Lower lobe of right lung (tissue), 2 donors: ENCODE measurements around the gene SENP6. TPM values are rescaled to one million over a fixed set of nuclear protein-coding genes. Genes with fewer than 3 reads are reported as not detected.
"Not testable (repeated sequence)": the region's sequence is repeated elsewhere in the genome, so short reads cannot be mapped to it uniquely, and the experiment has no call there.

Experiments used
- ATAC-seq, 2 donors: fragments of 200-7000 bp; cut with Tn5 transposase; one replicate each; pipeline ENCODE4 v1.9.1; 2020 to 2022; ENCODE audit warnings: mild to moderate bottlenecking in 2 of 2, moderate library complexity in 2 of 2
- DNase-seq: peaks from one replicate; pipeline ENCODE4 v3.0.0-alpha.2; 2020
- H3K27ac ChIP-seq: fragments of 200-600 bp; one replicate; pipeline ENCODE4 v1.8.0; 2022
- H3K27me3 ChIP-seq: fragments of 200-600 bp; one replicate; pipeline ENCODE4 v1.8.0; 2022; ENCODE audit warnings: low read depth
- H3K36me3 ChIP-seq: fragments of 200-600 bp; one replicate; pipeline ENCODE4 v1.8.0; 2022; ENCODE audit warnings: mild to moderate bottlenecking
- H3K4me1 ChIP-seq: fragments of 200-600 bp; one replicate; pipeline ENCODE4 v1.8.0; 2022
- H3K4me3 ChIP-seq: fragments of 200-600 bp; one replicate; pipeline ENCODE4 v1.8.0; 2022; ENCODE audit warnings: mild to moderate bottlenecking
- H3K9me3 ChIP-seq: fragments of 200-600 bp; one replicate; pipeline ENCODE4 v1.8.0; 2022
- CTCF ChIP-seq: fragments of 200-600 bp; IDR thresholded peaks from one replicate; pipeline ENCODE4 v1.8.0; 2022; ENCODE audit warnings: antibody characterized with exemption, mild to moderate bottlenecking
- intact Hi-C: fragments of 100-400 bp; cut with DNase I; formaldehyde crosslinking; loops from one replicate; pipeline ENCODE4 v1.11.0; 2022
- total RNA-seq: library from RNA; stranded (reverse); fragmentation: NEBNext Ultra II Directional; extraction: Animal tissue kit (Norgen Biotek cat#: 25700); gene quantifications from one replicate; pipeline ENCODE4 v1.2.1, GENCODE V29; 2021
- donor health status: DM: no; HTN: yes; CAD: no; lungs with severe emphysema.

Gene SENP6
- total RNA-seq, 1 donor from 2014 or later: 84.4 TPM

DNA sequence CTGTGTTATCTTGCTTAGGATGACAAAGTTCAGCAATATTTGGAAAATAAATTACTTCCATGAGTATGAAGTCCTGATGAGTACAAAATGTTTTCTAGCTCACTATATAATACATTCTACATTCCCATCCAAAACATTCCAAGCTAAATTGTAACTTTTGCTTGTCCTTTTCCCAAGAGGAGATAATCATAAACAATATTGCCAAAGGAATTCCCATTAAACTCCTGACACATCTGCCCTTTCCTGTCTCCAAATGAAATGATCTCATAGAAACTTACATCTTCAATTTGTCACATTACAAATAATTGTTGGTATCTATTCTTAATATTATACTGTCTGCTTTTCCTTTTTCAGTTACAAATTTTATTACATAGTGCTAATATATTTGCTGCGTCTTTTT is 20.4 kb upstream of the SENP6 start:
- no peaks in the 10 kb centered on the region for H3K36me3 ChIP-seq
- TF ChIP-seq CTCF: no peak
- no peaks in the 10 kb centered on the region for H3K4me1 ChIP-seq
- H3K27ac ChIP-seq: no peak overlapping the region
- intact Hi-C loops: no loop called here
- no peaks in the 10 kb centered on the region for H3K27me3 ChIP-seq
- no peak overlapping the region for H3K4me3 ChIP-seq
- ATAC-seq (no peak), DNase-seq (no peak)
- H3K9me3 ChIP-seq: no peaks in the 10 kb centered on the region

GRCh38 chr6:75584552-75584951 is 17.1 kb upstream of the SENP6 start:
- H3K4me1 ChIP-seq, H3K27ac ChIP-seq, intact Hi-C loops, ATAC-seq, H3K36me3 ChIP-seq, H3K4me3 ChIP-seq, H3K27me3 ChIP-seq, DNase-seq, H3K9me3 ChIP-seq: not testable (repeated sequence)

DNA sequence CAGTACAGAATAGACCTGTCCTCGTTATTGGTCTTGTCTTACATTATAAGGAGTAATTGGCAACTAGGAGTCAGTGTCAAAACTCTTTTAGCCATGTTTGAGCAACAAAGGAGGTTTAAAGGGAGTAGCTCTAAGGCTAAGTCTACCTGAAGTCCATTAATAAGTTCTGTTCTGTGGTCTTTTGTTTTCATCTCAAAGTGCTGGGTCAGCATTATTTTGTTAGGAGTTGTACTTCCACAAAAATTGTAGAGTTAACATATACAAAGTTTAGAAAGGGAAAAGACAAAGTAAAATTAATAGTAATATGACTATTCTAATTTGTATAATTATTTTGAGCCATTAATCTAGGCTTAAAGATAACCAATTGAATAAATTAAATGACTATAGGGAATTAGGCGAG is 12.7 kb upstream of the SENP6 start:
- H3K27me3 ChIP-seq: no peaks in the 10 kb centered on the region
- intact Hi-C loops: no loop called here
- no peaks in the 10 kb centered on the region for H3K36me3 ChIP-seq
- no peaks in the 10 kb centered on the region for H3K9me3 ChIP-seq
- TF ChIP-seq CTCF: no peak
- H3K27ac ChIP-seq: no peak overlapping the region
- no peak for ATAC-seq
- H3K4me3 ChIP-seq: no peak overlapping the region
- DNase-seq: no peak
- no peaks in the 10 kb centered on the region for H3K4me1 ChIP-seq

DNA sequence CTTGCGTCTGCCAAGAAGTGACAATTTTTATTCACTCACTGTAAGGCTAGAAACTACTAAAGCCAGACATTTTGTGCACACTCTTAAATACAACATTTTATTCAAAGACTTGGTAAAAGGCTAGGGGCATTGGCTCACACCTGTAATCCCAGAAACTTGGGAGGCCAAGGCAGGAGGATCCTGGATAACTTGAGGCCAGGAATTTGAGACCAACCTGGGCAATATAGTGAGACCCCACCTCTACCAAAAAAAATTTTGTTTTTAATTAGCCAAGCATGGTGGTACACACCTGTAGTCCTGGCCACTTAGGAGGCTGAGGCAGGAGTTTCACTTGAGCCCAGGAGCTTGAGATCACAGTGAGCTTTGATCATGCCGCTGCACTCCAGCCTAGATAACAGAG is 11.3 kb upstream of the SENP6 start:
- Histone ChIP-seq H3K36me3 (no peaks in the 10 kb centered on the region), H3K27me3 (no peaks in the 10 kb centered on the region), H3K27ac (no peak overlapping the region), H3K9me3 (no peaks in the 10 kb centered on the region), H3K4me1 (no peaks in the 10 kb centered on the region), H3K4me3 (no peak overlapping the region)
- ATAC-seq (no peak), DNase-seq (no peak)
- intact Hi-C loops: no loop called here
- TF ChIP-seq CTCF: no peak

GRCh38 chr6:75596380-75596779 is 5.3 kb upstream of the SENP6 start:
- intact Hi-C loops, H3K4me3 ChIP-seq, H3K9me3 ChIP-seq, DNase-seq, H3K27ac ChIP-seq, ATAC-seq, H3K27me3 ChIP-seq, H3K36me3 ChIP-seq: not testable (repeated sequence)
- peaks cover 14% of the 10 kb centered on the region for H3K4me1 ChIP-seq

GRCh38 chr6:75600768-75601167 is 912 bp upstream of the SENP6 start:
- DNase-seq (no peak), ATAC-seq (no peak)
- intact Hi-C loops: no loop called here
- Histone ChIP-seq H3K27me3 (no peaks in the 10 kb centered on the region), H3K4me1 (peaks cover 37% of the 10 kb centered on the region), H3K36me3 (no peaks in the 10 kb centered on the region), H3K27ac (peak overlapping the region; percentile 98), H3K9me3 (no peaks in the 10 kb centered on the region), H3K4me3 (peak overlapping the region; percentile 87)
- TF ChIP-seq CTCF: no peak
